HCT116 (cell line): ENCODE results near the gene EGFL8. TPM values are rescaled to one million over a fixed set of nuclear protein-coding genes. Genes with fewer than 3 reads are reported as not detected.

Experiments used
- ATAC-seq: fragments of 200-7000 bp; cut with Tn5 transposase; 2 replicates; pipeline ENCODE4 v1.9.1; 2020; ENCODE audit warnings: mild to moderate bottlenecking, moderate library complexity
- BruUV-seq: library from RNA; stranded (reverse); fragments of 400-500 nt; replicated peaks from 2 replicates; lab custom pipeline; 2021; lab: Mats Ljungman, UMichigan
- CTCF ChIA-PET: fragments of 300-600 bp; sonication (Branson Sonifier 250); formaldehyde crosslinking; loops from one replicate; lab custom pipeline; 2021; ENCODE audit warnings: antibody characterized with exemption; lab: Charles Lee
- POLR2A ChIA-PET: fragments of 300-600, 350-600 bp; sonication (Branson Sonifier 250); formaldehyde crosslinking; loops from one replicate; lab custom pipeline; 2021; ENCODE audit warnings: antibody characterized with exemption; lab: Charles Lee
- RAD21 ChIA-PET, 2 experiments: fragments of 300-600 bp; sonication (Branson Sonifier 250); formaldehyde crosslinking; loops; one replicate each; lab custom pipeline; 2023; ENCODE audit warnings: low total read pairs in 2 of 2; ENCODE audit not compliant: uncharacterized antibody in 2 of 2, unreplicated experiment in 2 of 2, low non-redundant PET in 1 of 2; lab: Charles Lee
- DNase-seq: peaks from one replicate; pipeline ENCODE4 v3.0.0-alpha.2; 2010; ENCODE audit warnings: low read depth, low spot score
- H2AFZ ChIP-seq: fragments of 200-600 bp; shearing (Covaris generic), sonication (generic); 2 replicates; pipeline ENCODE4 v1.6.1; 2017; ENCODE audit warnings: low read depth, mixed run types, mixed read lengths, antibody characterized with exemption, low read length; ENCODE audit not compliant: poor library complexity, severe bottlenecking
- H3K27ac ChIP-seq: 2 replicates; pipeline ENCODE4 v1.5.1; 2012; ENCODE audit warnings: low read depth, low read length
- H3K27me3 ChIP-seq: fragments of 200-600 bp; sonication (generic); 2 replicates; pipeline ENCODE4 v1.6.1; 2016; ENCODE audit warnings: mixed run types, low read length, mixed read lengths; ENCODE audit not compliant: insufficient read depth
- H3K36me3 ChIP-seq, 2 experiments: fragments of 200-500 bp in 1 of 2; fragments of 200-600 bp in 1 of 2; sonication (Bioruptor generic) in 1 of 2; sonication (generic) in 1 of 2; 2 replicates each; pipeline versions ENCODE4 v1.5.1 to v1.6.1; 2014 to 2016; ENCODE audit warnings: low read length in 2 of 2, inconsistent platforms in 1 of 2, mixed read lengths in 1 of 2, mixed run types in 1 of 2; ENCODE audit not compliant: insufficient read depth in 2 of 2, control insufficient read depth in 1 of 2
- H3K4me1 ChIP-seq, 2 experiments: fragments of 200-600 bp in 1 of 2; sonication (generic) in 1 of 2; 2 replicates each; pipeline versions ENCODE4 v1.5.1 to v1.6.1; 2012 to 2017; ENCODE audit warnings: low read length in 2 of 2, inconsistent platforms in 1 of 2, mild to moderate bottlenecking in 1 of 2, mixed read lengths in 1 of 2, mixed run types in 1 of 2, moderate library complexity in 1 of 2; ENCODE audit not compliant: insufficient read depth in 2 of 2, control insufficient read depth in 1 of 2
- H3K4me2 ChIP-seq: fragments of 200-600 bp; sonication (generic); 2 replicates; pipeline ENCODE4 v1.6.1; 2017; ENCODE audit warnings: mixed run types, low read length, mixed read lengths
- H3K4me3 ChIP-seq, 2 experiments: fragments of 200-600 bp in 1 of 2; sonication (generic) in 1 of 2; replicated peaks in 1 of 2; 2 replicates each; pipeline ENCODE4 v1.5.1; 2011 to 2016; ENCODE audit warnings: low read length in 2 of 2, control low read depth in 1 of 2, low read depth in 1 of 2, mild to moderate bottlenecking in 1 of 2, mixed read lengths in 1 of 2, mixed run types in 1 of 2
- H3K79me2 ChIP-seq: fragments of 200-600 bp; sonication (generic); 2 replicates; pipeline ENCODE4 v1.6.1; 2017; ENCODE audit warnings: mild to moderate bottlenecking, mixed run types, low read length, moderate library complexity, mixed read lengths; ENCODE audit not compliant: insufficient read depth
- H3K9ac ChIP-seq: fragments of 200-600 bp; sonication (generic); 2 replicates; pipeline ENCODE4 v1.6.1; 2016; ENCODE audit warnings: low read length, mixed read lengths
- H3K9me2 ChIP-seq: fragments of 200-600 bp; sonication (generic), shearing (Covaris generic); 2 replicates; pipeline ENCODE4 v1.6.1; 2017; ENCODE audit warnings: mixed run types, mild to moderate bottlenecking, moderate library complexity; ENCODE audit not compliant: insufficient read depth
- H3K9me3 ChIP-seq, 2 experiments: fragments of 200-500 bp in 1 of 2; fragments of 200-600 bp in 1 of 2; sonication (Bioruptor generic) in 1 of 2; sonication (generic) in 1 of 2; 2 replicates each; pipeline ENCODE4 v1.6.1; 2014 to 2017; ENCODE audit warnings: low read length in 2 of 2, mixed read lengths in 2 of 2, inconsistent platforms in 1 of 2, low read depth in 1 of 2, mild to moderate bottlenecking in 1 of 2, mixed run types in 1 of 2, moderate library complexity in 1 of 2; ENCODE audit not compliant: control insufficient read depth in 1 of 2, insufficient read depth in 1 of 2
- H4K20me1 ChIP-seq: fragments of 200-600 bp; sonication (generic), shearing (Covaris generic); 2 replicates; pipeline ENCODE4 v1.6.1; 2017; ENCODE audit warnings: mixed run types, mild to moderate bottlenecking, moderate library complexity; ENCODE audit not compliant: insufficient read depth
- ATF3 ChIP-seq: IDR thresholded peaks from 2 replicates; pipeline ENCODE4 v1.6.1; 2012
- CBX3 ChIP-seq: IDR thresholded peaks from 2 replicates; pipeline ENCODE4 v1.6.1; 2012; ENCODE audit warnings: low read depth
- CEBPB ChIP-seq: IDR thresholded peaks from 2 replicates; pipeline ENCODE4 v1.6.1; 2012; ENCODE audit warnings: low read depth
- EGR1 ChIP-seq: IDR thresholded peaks from 2 replicates; pipeline ENCODE4 v1.6.1; 2012; ENCODE audit warnings: low read depth
- ELF1 ChIP-seq: IDR thresholded peaks from 2 replicates; pipeline ENCODE4 v1.6.1; 2012; ENCODE audit warnings: low read depth, borderline replicate concordance
- EZH2phosphoT487 ChIP-seq: fragments of 200-600 bp; IDR thresholded peaks from 2 replicates; pipeline ENCODE4 v1.6.1; 2018; ENCODE audit warnings: antibody characterized with exemption, borderline replicate concordance
- FOSL1 ChIP-seq: IDR thresholded peaks from 2 replicates; pipeline ENCODE4 v1.6.1; 2012; ENCODE audit warnings: low read depth
- MAX ChIP-seq: IDR thresholded peaks from 2 replicates; pipeline ENCODE4 v1.6.1; 2012
- POLR2A ChIP-seq: IDR thresholded peaks from 2 replicates; pipeline ENCODE4 v1.7.0; 2011; ENCODE audit warnings: borderline replicate concordance; ENCODE audit not compliant: insufficient read depth, insufficient read length; ENCODE audit errors: extremely low read depth
- POLR2AphosphoS5 ChIP-seq: IDR thresholded peaks from 2 replicates; pipeline ENCODE4 v1.6.1; 2011; ENCODE audit warnings: mild to moderate bottlenecking, low read depth, low read length, moderate library complexity
- RAD21 ChIP-seq: IDR thresholded peaks from 2 replicates; pipeline ENCODE4 v1.6.1; 2012; ENCODE audit warnings: low read depth, mild to moderate bottlenecking
- SIN3A ChIP-seq: IDR thresholded peaks from 2 replicates; pipeline ENCODE4 v1.6.1; 2012; ENCODE audit warnings: low read depth
- SP1 ChIP-seq: IDR thresholded peaks from 2 replicates; pipeline ENCODE4 v1.6.1; 2012; ENCODE audit warnings: low read depth
- SRF ChIP-seq: IDR thresholded peaks from 2 replicates; pipeline ENCODE4 v1.6.1; 2012; ENCODE audit warnings: low read depth
- TCF7L2 ChIP-seq: IDR thresholded peaks from 2 replicates; pipeline ENCODE4 v1.7.0; 2011; ENCODE audit warnings: borderline replicate concordance, inconsistent platforms; ENCODE audit not compliant: insufficient read depth, insufficient read length; ENCODE audit errors: extremely low read depth
- ZFX ChIP-seq: fragments of 450-650 bp; IDR thresholded peaks from 2 replicates; pipeline ENCODE4 v1.6.1; 2017
- ZNF274 ChIP-seq: fragments of 200-500 bp; sonication (Bioruptor generic); IDR thresholded peaks from 2 replicates; pipeline ENCODE4 v1.6.1; 2014; ENCODE audit warnings: mild to moderate bottlenecking, low read depth, low read length, inconsistent platforms
- intact Hi-C: fragments of 100-400 bp; cut with micrococcal nuclease; formaldehyde crosslinking; loops from 2 replicates; pipeline ENCODE4 v1.10.0; 2022
- total RNA-seq: library from RNA; stranded (reverse); gene quantifications from one replicate; pipeline ENCODE4 v1.2.1, GENCODE V29; 2021; ENCODE audit not compliant: unreplicated experiment
- TF ChIP-seq, protein P1 (sequence below): IDR thresholded peaks from 2 replicates; pipeline ENCODE4 v1.6.1; 2011; ENCODE audit warnings: mild to moderate bottlenecking, low read length, moderate library complexity; ENCODE audit not compliant: insufficient replicate concordance; ENCODE audit errors: extremely low read depth
- TF ChIP-seq, protein P2 (sequence below), 3 experiments: fragments of 200-600 bp in 1 of 3; sonication (generic) in 1 of 3; IDR thresholded peaks in 2 of 3; conservative IDR thresholded peaks in 1 of 3; 2 replicates each; pipeline ENCODE4 v1.5.1; 2012 to 2017; ENCODE audit warnings: low read depth in 2 of 3, low read length in 2 of 3, antibody characterized with exemption in 1 of 3, borderline replicate concordance in 1 of 3, control low read depth in 1 of 3, mild to moderate bottlenecking in 1 of 3, mixed read lengths in 1 of 3, mixed run types in 1 of 3, moderate library complexity in 1 of 3; ENCODE audit not compliant: insufficient read depth in 1 of 3

Gene EGFL8
- total RNA-seq, 1 experiment from 2014 or later = 29.0 TPM

DNA sequence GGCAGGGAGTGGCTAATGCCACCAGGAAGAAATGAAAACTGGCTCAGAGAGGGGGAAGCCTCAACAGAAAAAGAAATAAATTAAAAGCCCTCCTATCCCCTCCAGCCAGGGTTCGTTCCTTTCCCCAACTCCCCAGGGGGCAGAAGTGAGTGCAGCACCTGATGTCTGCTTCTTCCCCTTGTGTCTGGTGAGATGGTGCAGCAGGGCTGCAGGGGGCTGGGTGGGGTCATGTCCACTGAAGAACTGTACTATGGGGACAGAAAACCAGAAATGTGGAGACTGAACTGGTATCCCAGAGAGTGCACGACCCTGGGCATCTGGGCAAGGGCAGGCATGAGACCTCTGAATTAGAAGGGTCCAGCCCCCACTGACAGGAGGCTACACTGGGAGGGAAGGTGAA lies 4.0 kb downstream of the EGFL8 start:
- ChIA-PET RAD21 (no interaction called here), POLR2A (no interaction called here)
- TF ChIP-seq, protein P1, sequence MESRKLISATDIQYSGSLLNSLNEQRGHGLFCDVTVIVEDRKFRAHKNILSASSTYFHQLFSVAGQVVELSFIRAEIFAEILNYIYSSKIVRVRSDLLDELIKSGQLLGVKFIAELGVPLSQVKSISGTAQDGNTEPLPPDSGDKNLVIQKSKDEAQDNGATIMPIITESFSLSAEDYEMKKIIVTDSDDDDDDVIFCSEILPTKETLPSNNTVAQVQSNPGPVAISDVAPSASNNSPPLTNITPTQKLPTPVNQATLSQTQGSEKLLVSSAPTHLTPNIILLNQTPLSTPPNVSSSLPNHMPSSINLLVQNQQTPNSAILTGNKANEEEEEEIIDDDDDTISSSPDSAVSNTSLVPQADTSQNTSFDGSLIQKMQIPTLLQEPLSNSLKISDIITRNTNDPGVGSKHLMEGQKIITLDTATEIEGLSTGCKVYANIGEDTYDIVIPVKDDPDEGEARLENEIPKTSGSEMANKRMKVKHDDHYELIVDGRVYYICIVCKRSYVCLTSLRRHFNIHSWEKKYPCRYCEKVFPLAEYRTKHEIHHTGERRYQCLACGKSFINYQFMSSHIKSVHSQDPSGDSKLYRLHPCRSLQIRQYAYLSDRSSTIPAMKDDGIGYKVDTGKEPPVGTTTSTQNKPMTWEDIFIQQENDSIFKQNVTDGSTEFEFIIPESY = no peak
- TF ChIP-seq POLR2AphosphoS5 (no peak), FOSL1 (no peak), CBX3 (no peak), SIN3A (no peak), CEBPB (no peak), MAX (no peak), SP1 (no peak), TCF7L2 (no peak), ZFX (no peak), EZH2phosphoT487 (no peak), ZNF274 (no peak), ATF3 (no peak), RAD21 (no peak), SRF (no peak), EGR1 (no peak), POLR2A (no peak), ELF1 (no peak)
- TF ChIP-seq, protein P2, sequence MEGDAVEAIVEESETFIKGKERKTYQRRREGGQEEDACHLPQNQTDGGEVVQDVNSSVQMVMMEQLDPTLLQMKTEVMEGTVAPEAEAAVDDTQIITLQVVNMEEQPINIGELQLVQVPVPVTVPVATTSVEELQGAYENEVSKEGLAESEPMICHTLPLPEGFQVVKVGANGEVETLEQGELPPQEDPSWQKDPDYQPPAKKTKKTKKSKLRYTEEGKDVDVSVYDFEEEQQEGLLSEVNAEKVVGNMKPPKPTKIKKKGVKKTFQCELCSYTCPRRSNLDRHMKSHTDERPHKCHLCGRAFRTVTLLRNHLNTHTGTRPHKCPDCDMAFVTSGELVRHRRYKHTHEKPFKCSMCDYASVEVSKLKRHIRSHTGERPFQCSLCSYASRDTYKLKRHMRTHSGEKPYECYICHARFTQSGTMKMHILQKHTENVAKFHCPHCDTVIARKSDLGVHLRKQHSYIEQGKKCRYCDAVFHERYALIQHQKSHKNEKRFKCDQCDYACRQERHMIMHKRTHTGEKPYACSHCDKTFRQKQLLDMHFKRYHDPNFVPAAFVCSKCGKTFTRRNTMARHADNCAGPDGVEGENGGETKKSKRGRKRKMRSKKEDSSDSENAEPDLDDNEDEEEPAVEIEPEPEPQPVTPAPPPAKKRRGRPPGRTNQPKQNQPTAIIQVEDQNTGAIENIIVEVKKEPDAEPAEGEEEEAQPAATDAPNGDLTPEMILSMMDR (IDR thresholded peaks at IDR 0.05 in 2 of 3, conservative IDR thresholded peaks at IDR 0.05 in 1 of 3; ENCODE audit: borderline replicate concordance in 1 of 3, insufficient read depth in 1 of 3, low read depth in 2 of 3, low read length in 2 of 3) = no peak
- TF ChIP-seq, all 23 proteins: peak for 0
- Histone ChIP-seq H3K9me3 (no peaks in the 10 kb centered on the region), H3K9me2 (no peaks in the 10 kb centered on the region), H2AFZ (no peak overlapping the region), H3K9ac (no peak overlapping the region), H3K27ac (no peak overlapping the region), H3K4me3 (no peak overlapping the region), H3K27me3 (no peaks in the 10 kb centered on the region), H3K79me2 (no peaks in the 10 kb centered on the region; the same call in 1 of the 2 replicates), H3K4me1 (peaks cover 3 to 11% of the 10 kb centered on the region in 2 experiments; a peak in 3 of 4 replicates), H4K20me1 (no peaks in the 10 kb centered on the region), H3K36me3 (peaks cover 4 to 15% of the 10 kb centered on the region in 2 experiments; a peak in 3 of 4 replicates), H3K4me2 (no peak overlapping the region)
- intact Hi-C loops = no loop called here
- CTCF ChIA-PET = no interaction called here
- DNase-seq (no peak), ATAC-seq (no peak)
- BruUV-seq = TSS peak; percentile 60
